T-helper 17 cell (primary cell): ENCODE results near the gene ZEB1. TPM values are rescaled to one million over a fixed set of nuclear protein-coding genes. Genes with fewer than 3 reads are reported as not detected.
"Not testable (repeated sequence)": the region's sequence is repeated elsewhere in the genome, so short reads cannot be mapped to it uniquely, and the experiment has no call there.

Source experiments
- ATAC-seq: fragments of 150-1000 bp; cut with Tn5 transposase; 2 replicates; pipeline ENCODE4 v1.10.0; 2021; ENCODE audit warnings: mild to moderate bottlenecking, moderate library complexity
- DNase-seq, 3 donors: peaks; one replicate each; pipeline versions ENCODE4 v3.0.0 to v3.0.0-alpha.2; 2020 to 2021
- H3K9me3 ChIP-seq: one replicate; pipeline ENCODE4 v1.7.0; 2013; ENCODE audit warnings: low read length, mild to moderate bottlenecking; ENCODE audit not compliant: control insufficient read depth, poor library complexity, severe bottlenecking
- H3K27ac Mint-ChIP-seq: one replicate; pipeline ENCODE4 v1.8.0; 2022; ENCODE audit warnings: mild to moderate bottlenecking, moderate library complexity, mixed read lengths
- H3K27me3 Mint-ChIP-seq: one replicate; pipeline ENCODE4 v1.8.0; 2022; ENCODE audit warnings: mixed read lengths
- H3K36me3 Mint-ChIP-seq: one replicate; pipeline ENCODE4 v1.8.0; 2022; ENCODE audit warnings: low read depth, mixed read lengths
- H3K4me1 Mint-ChIP-seq: one replicate; pipeline ENCODE4 v1.8.0; 2022; ENCODE audit warnings: mild to moderate bottlenecking, mixed read lengths
- H3K4me3 Mint-ChIP-seq: one replicate; pipeline ENCODE4 v1.8.0; 2022; ENCODE audit warnings: mild to moderate bottlenecking, moderate library complexity, mixed read lengths
- total RNA-seq, 4 donors: library from RNA in 2 of 4; stranded (reverse) in 2 of 4; gene quantifications; one replicate each; pipeline ENCODE4 v1.2.3 and lab custom pipeline; 2022 to 2026

ZEB1 gene
- total RNA-seq, 2 donors from 2014 or later, result 94.6 to 97.6 TPM

GRCh38 chr10:31515116-31515515 lies 196.1 kb downstream of the ZEB1 start:
- ATAC-seq (no peak), DNase-seq (no peak)
- Mint-ChIP-seq H3K4me1 (peaks cover 4% of the 10 kb centered on the region), H3K27me3 (no peaks in the 10 kb centered on the region), H3K27ac (no peak overlapping the region), H3K36me3 (peaks cover 6% of the 10 kb centered on the region), H3K4me3 (no peak overlapping the region)
- no peaks in the 10 kb centered on the region for H3K9me3 ChIP-seq

GRCh38 chr10:31515819-31516402 lies 196.9 kb downstream of the ZEB1 start:
- no peaks in the 10 kb centered on the region for H3K9me3 ChIP-seq
- Mint-ChIP-seq H3K27ac (no peak overlapping the region), H3K4me3 (no peak overlapping the region), H3K4me1 (peaks cover 2% of the 10 kb centered on the region), H3K36me3 (peaks cover 7% of the 10 kb centered on the region), H3K27me3 (no peaks in the 10 kb centered on the region)
- ATAC-seq, result no peak
- DNase-seq, result no peak

- no peak overlapping the region for H3K4me3 Mint-ChIP-seq
- no peaks in the 10 kb centered on the region for H3K27me3 Mint-ChIP-seq
- no peak for DNase-seq
- H3K27ac Mint-ChIP-seq, result no peak overlapping the region
- peaks cover 3% of the 10 kb centered on the region for H3K4me1 Mint-ChIP-seq
- no peak for ATAC-seq
- peaks cover 7% of the 10 kb centered on the region for H3K36me3 Mint-ChIP-seq
- H3K9me3 ChIP-seq, result no peaks in the 10 kb centered on the region
Observed at GRCh38 chr10:31520986-31521831, 202.2 kb downstream of the ZEB1 start.

GRCh38 chr10:31522820-31523219 lies 203.8 kb downstream of the ZEB1 start:
- DNase-seq, result no peak
- no peaks in the 10 kb centered on the region for H3K9me3 ChIP-seq
- Mint-ChIP-seq H3K36me3 (peaks cover 13% of the 10 kb centered on the region), H3K4me3 (no peak overlapping the region), H3K27ac (no peak overlapping the region), H3K27me3 (no peaks in the 10 kb centered on the region), H3K4me1 (peaks cover 5% of the 10 kb centered on the region)
- no peak for ATAC-seq

- H3K4me1 Mint-ChIP-seq, result peaks cover 5% of the 10 kb centered on the region
- no peak overlapping the region for H3K4me3 Mint-ChIP-seq
- H3K9me3 ChIP-seq, result no peaks in the 10 kb centered on the region
- peaks cover 13% of the 10 kb centered on the region for H3K36me3 Mint-ChIP-seq
- DNase-seq (no peak), ATAC-seq (no peak)
- H3K27me3 Mint-ChIP-seq, result no peaks in the 10 kb centered on the region
- no peak overlapping the region for H3K27ac Mint-ChIP-seq
Observed at GRCh38 chr10:31524460-31524859, 205.4 kb downstream of the ZEB1 start.

GRCh38 chr10:31526178-31526577 lies 207.2 kb downstream of the ZEB1 start:
- Mint-ChIP-seq H3K36me3 (peaks cover 9% of the 10 kb centered on the region), H3K27me3 (no peaks in the 10 kb centered on the region), H3K4me1 (peaks cover 8% of the 10 kb centered on the region), H3K4me3 (no peak overlapping the region), H3K27ac (peak overlapping the region; percentile 51)
- ATAC-seq (no peak), DNase-seq (no peak)
- no peaks in the 10 kb centered on the region for H3K9me3 ChIP-seq

- no peak overlapping the region for H3K4me3 Mint-ChIP-seq
- peak overlapping the region; percentile 51 for H3K27ac Mint-ChIP-seq
- no peaks in the 10 kb centered on the region for H3K9me3 ChIP-seq
- H3K4me1 Mint-ChIP-seq, result peaks cover 5% of the 10 kb centered on the region
- ATAC-seq, result no peak
- DNase-seq, result no peak
- no peaks in the 10 kb centered on the region for H3K27me3 Mint-ChIP-seq
- H3K36me3 Mint-ChIP-seq, result peaks cover 9% of the 10 kb centered on the region
Observed at GRCh38 chr10:31526681-31527080, 207.7 kb downstream of the ZEB1 start.

GRCh38 chr10:31528831-31529230 lies 209.8 kb downstream of the ZEB1 start:
- ATAC-seq, result no peak

GRCh38 chr10:31536302-31536701 lies 217.3 kb downstream of the ZEB1 start:
- no peak for ATAC-seq
- Mint-ChIP-seq H3K4me1 (peaks cover 3% of the 10 kb centered on the region), H3K36me3 (no peaks in the 10 kb centered on the region), H3K27me3 (peaks cover 9% of the 10 kb centered on the region), H3K4me3 (no peak overlapping the region), H3K27ac (no peak overlapping the region)
- DNase-seq, result no peak
- H3K9me3 ChIP-seq, result no peaks in the 10 kb centered on the region

More at GRCh38 chr10:31528831-31529230, 209.8 kb downstream of the ZEB1 start:
- H3K4me3 Mint-ChIP-seq, result no peak overlapping the region
- no peak overlapping the region for H3K27ac Mint-ChIP-seq
- H3K27me3 Mint-ChIP-seq, result no peaks in the 10 kb centered on the region
- H3K36me3 Mint-ChIP-seq, result peaks cover 9% of the 10 kb centered on the region
- no peaks in the 10 kb centered on the region for H3K9me3 ChIP-seq
- H3K4me1 Mint-ChIP-seq, result peaks cover 5% of the 10 kb centered on the region
- DNase-seq, result no peak

- H3K9me3 ChIP-seq, result no peaks in the 10 kb centered on the region
- no peak for ATAC-seq
- Mint-ChIP-seq H3K27ac (no peak overlapping the region), H3K36me3 (no peaks in the 10 kb centered on the region), H3K27me3 (no peaks in the 10 kb centered on the region), H3K4me1 (no peaks in the 10 kb centered on the region), H3K4me3 (no peak overlapping the region)
- no peak for DNase-seq
Observed at GRCh38 chr10:31549896-31550295, 230.9 kb downstream of the ZEB1 start.

GRCh38 chr10:31554556-31554955 lies 235.5 kb downstream of the ZEB1 start:
- no peaks in the 10 kb centered on the region for H3K4me1 Mint-ChIP-seq
- H3K27ac Mint-ChIP-seq, result no peak overlapping the region
- ATAC-seq, result no peak

GRCh38 chr10:31557854-31558253 lies 238.8 kb downstream of the ZEB1 start:
- ATAC-seq, result no peak
- H3K27me3 Mint-ChIP-seq, result no peaks in the 10 kb centered on the region
- no peak overlapping the region for H3K27ac Mint-ChIP-seq

More at GRCh38 chr10:31554556-31554955, 235.5 kb downstream of the ZEB1 start:
- Mint-ChIP-seq H3K4me3 (no peak overlapping the region), H3K36me3 (no peaks in the 10 kb centered on the region), H3K27me3 (no peaks in the 10 kb centered on the region)
- no peak for DNase-seq
- H3K9me3 ChIP-seq, result no peaks in the 10 kb centered on the region

GRCh38 chr10:31568252-31568861 lies 249.3 kb downstream of the ZEB1 start:
- H3K4me1 Mint-ChIP-seq, H3K27ac Mint-ChIP-seq, H3K4me3 Mint-ChIP-seq, H3K36me3 Mint-ChIP-seq, H3K9me3 ChIP-seq, ATAC-seq, DNase-seq: not testable (repeated sequence)
- peaks cover 20% of the 10 kb centered on the region for H3K27me3 Mint-ChIP-seq

More at GRCh38 chr10:31557854-31558253, 238.8 kb downstream of the ZEB1 start:
- H3K4me1 Mint-ChIP-seq, result no peaks in the 10 kb centered on the region
- DNase-seq, result no peak
- H3K9me3 ChIP-seq, result no peaks in the 10 kb centered on the region
- H3K36me3 Mint-ChIP-seq, result no peaks in the 10 kb centered on the region
- H3K4me3 Mint-ChIP-seq, result no peak overlapping the region
